Measurements from ENCODE around the gene IL12RB1.

GRCh38 chr19:18091217-18091608, 4.5 kb upstream of the IL12RB1 start:
- TF ChIP-seq CTCF (IDR thresholded peaks at IDR 0.05) = no peak
- no peak for TF ChIP-seq EZH2 (IDR thresholded peaks at IDR 0.05)
- TF ChIP-seq EZH2phosphoT487 (IDR thresholded peaks at IDR 0.05) = no peak
